Stomach (tissue), 4 donors: Measurements from ENCODE around the gene ZNF398.

Experiments
- CTCF ChIP-seq, 7 experiments: fragments of 450-650 bp in 4 of 7; fragments of 200-600 bp in 3 of 7; sonication (generic) in 3 of 7; IDR thresholded peaks; one replicate each; pipeline ENCODE4 v1.5.1; 2016 to 2019; ENCODE audit warnings: antibody characterized with exemption in 7 of 7, control low read depth in 2 of 7, mild to moderate bottlenecking in 1 of 7
- EP300 ChIP-seq: sonication (generic); formaldehyde crosslinking; IDR thresholded peaks from one replicate; pipeline ENCODE4 v1.6.1; 2017; ENCODE audit warnings: antibody characterized with exemption
- POLR2A ChIP-seq, 4 donors: fragments of 450-650 bp; IDR thresholded peaks; one replicate each; pipeline ENCODE4 v1.6.1; 2016; ENCODE audit warnings: antibody characterized with exemption in 4 of 4, control low read depth in 2 of 4, mild to moderate bottlenecking in 1 of 4, moderate library complexity in 1 of 4
- POLR2AphosphoS5 ChIP-seq, 3 donors: sonication (generic); formaldehyde crosslinking; IDR thresholded peaks; one replicate each; pipeline ENCODE4 v1.6.1; 2016; ENCODE audit warnings: antibody characterized with exemption in 3 of 3

GRCh38 chr7:149205690-149206381, 58.6 kb downstream of the ZNF398 start:
- TF ChIP-seq CTCF (IDR thresholded peaks at IDR 0.05): no peak
- TF ChIP-seq POLR2A (IDR thresholded peaks at IDR 0.05): no peak
- no peak for TF ChIP-seq POLR2AphosphoS5 (IDR thresholded peaks at IDR 0.05)
- no peak for TF ChIP-seq EP300
